ENCODE measurements around the gene UBE2M.

DNA sequence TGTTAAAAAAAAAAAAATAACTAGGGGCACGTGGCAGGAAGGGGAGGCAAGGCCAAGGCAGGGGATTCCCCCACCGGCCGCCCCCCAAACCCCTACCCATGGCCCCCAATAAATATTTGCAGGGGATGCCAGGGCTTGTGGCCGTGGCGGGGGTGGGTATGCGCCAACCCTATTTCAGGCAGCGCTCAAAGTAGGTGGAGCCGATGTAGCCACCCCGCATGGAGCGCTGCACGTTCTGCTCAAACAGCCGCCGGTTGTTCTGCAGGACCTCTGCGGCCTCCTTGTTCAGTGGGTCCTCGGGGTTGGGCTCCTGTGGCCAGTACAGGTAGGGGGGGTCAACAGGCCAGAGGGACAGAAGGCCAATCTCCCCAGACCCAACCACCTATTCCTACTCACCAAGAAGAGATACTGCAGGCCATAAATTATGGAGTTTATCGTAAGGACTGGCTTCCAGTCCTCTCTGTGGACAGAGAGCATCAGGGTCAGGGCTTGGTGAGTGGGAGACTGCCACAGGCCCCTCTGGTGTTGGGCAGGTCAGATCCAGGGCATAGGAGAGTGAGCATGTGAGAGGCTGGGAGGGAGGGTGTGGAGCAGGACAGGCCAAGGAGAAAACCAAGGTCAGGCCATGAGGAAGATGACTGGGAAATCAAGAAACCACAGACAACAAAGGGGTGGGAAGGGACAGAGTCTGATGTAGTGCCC lies 2.3 kb downstream of the UBE2M start:
- TF ChIP-seq RAD21 (IDR thresholded peaks at IDR 0.05; ENCODE audit: low read length) = no peak
- TF ChIP-seq, protein P1, sequence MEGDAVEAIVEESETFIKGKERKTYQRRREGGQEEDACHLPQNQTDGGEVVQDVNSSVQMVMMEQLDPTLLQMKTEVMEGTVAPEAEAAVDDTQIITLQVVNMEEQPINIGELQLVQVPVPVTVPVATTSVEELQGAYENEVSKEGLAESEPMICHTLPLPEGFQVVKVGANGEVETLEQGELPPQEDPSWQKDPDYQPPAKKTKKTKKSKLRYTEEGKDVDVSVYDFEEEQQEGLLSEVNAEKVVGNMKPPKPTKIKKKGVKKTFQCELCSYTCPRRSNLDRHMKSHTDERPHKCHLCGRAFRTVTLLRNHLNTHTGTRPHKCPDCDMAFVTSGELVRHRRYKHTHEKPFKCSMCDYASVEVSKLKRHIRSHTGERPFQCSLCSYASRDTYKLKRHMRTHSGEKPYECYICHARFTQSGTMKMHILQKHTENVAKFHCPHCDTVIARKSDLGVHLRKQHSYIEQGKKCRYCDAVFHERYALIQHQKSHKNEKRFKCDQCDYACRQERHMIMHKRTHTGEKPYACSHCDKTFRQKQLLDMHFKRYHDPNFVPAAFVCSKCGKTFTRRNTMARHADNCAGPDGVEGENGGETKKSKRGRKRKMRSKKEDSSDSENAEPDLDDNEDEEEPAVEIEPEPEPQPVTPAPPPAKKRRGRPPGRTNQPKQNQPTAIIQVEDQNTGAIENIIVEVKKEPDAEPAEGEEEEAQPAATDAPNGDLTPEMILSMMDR (IDR thresholded peaks at IDR 0.05) = no peak
